CD14-positive monocyte (primary cell): ENCODE results near the gene RCBTB1. TPM values are rescaled to one million over a fixed set of nuclear protein-coding genes. Genes with fewer than 3 reads are reported as not detected.

Source experiments
- DNase-seq, 3 donors: peaks; one replicate each; pipeline ENCODE4 v3.0.0-alpha.2; 2011 to 2022
- H2AFZ ChIP-seq: 2 replicates; pipeline ENCODE4 v1.6.0; 2012; ENCODE audit warnings: mild to moderate bottlenecking, low read depth, low read length, inconsistent platforms; ENCODE audit not compliant: insufficient read depth, poor library complexity, severe bottlenecking
- H3K27ac ChIP-seq, 2 donors: 1 replicate in 1 of 2; 2 replicates in 1 of 2; pipeline ENCODE4 v1.5.1; 2012 to 2013; ENCODE audit warnings: low read length in 2 of 2, control low read depth in 1 of 2, inconsistent platforms in 1 of 2, low read depth in 1 of 2, mild to moderate bottlenecking in 1 of 2
- H3K27me3 ChIP-seq, 2 donors: one replicate each; pipeline versions ENCODE4 v1.6.0 to v1.6.1; 2011 to 2013; ENCODE audit warnings: low read length in 2 of 2; ENCODE audit not compliant: control insufficient read depth in 2 of 2, insufficient read depth in 2 of 2
- H3K36me3 ChIP-seq, 2 donors: replicated peaks in 1 of 2; 1 replicate in 1 of 2; 2 replicates in 1 of 2; pipeline versions ENCODE4 v1.5.1 to v1.6.1; 2012 to 2013; ENCODE audit warnings: low read length in 2 of 2, control low read depth in 1 of 2, inconsistent platforms in 1 of 2, mild to moderate bottlenecking in 1 of 2; ENCODE audit not compliant: insufficient read depth in 2 of 2, control insufficient read depth in 1 of 2
- H3K4me1 ChIP-seq, 2 donors: 1 replicate in 1 of 2; 2 replicates in 1 of 2; pipeline versions ENCODE4 v1.5.1 to v1.6.1; 2012 to 2013; ENCODE audit warnings: low read length in 2 of 2, control low read depth in 1 of 2, inconsistent platforms in 1 of 2, mild to moderate bottlenecking in 1 of 2, moderate library complexity in 1 of 2; ENCODE audit not compliant: insufficient read depth in 2 of 2, control insufficient read depth in 1 of 2
- H3K4me2 ChIP-seq: replicated peaks from 2 replicates; pipeline ENCODE3; 2012; ENCODE audit warnings: low read length, moderate library complexity, mild to moderate bottlenecking; ENCODE audit not compliant: poor library complexity, severe bottlenecking; ENCODE audit errors: extremely low read depth
- H3K4me3 ChIP-seq, 3 experiments: fragments of 200-600 bp in 1 of 3; sonication (generic) in 1 of 3; replicated peaks in 1 of 3; 1 replicate in 2 of 3; 2 replicates in 1 of 3; pipeline ENCODE4 v1.5.1; 2011 to 2013; ENCODE audit warnings: low read length in 3 of 3, mild to moderate bottlenecking in 3 of 3, control low read depth in 2 of 3, low read depth in 2 of 3, inconsistent platforms in 1 of 3, moderate library complexity in 1 of 3
- H3K79me2 ChIP-seq: 2 replicates; pipeline ENCODE4 v1.6.0; 2012; ENCODE audit warnings: mild to moderate bottlenecking, control low read depth, inconsistent platforms, low read length, moderate library complexity; ENCODE audit not compliant: insufficient read depth
- H3K9ac ChIP-seq: 2 replicates; pipeline ENCODE4 v1.6.0; 2017; ENCODE audit warnings: low read length, mild to moderate bottlenecking; ENCODE audit not compliant: insufficient read depth, poor library complexity, severe bottlenecking
- H3K9me3 ChIP-seq, 2 donors: replicated peaks in 1 of 2; 1 replicate in 1 of 2; 2 replicates in 1 of 2; pipeline versions ENCODE4 v1.5.1 to v1.6.1; 2012 to 2013; ENCODE audit warnings: low read length in 2 of 2, control low read depth in 1 of 2; ENCODE audit not compliant: control insufficient read depth in 1 of 2, insufficient read depth in 1 of 2
- H4K20me1 ChIP-seq: 2 replicates; pipeline ENCODE4 v1.6.0; 2012; ENCODE audit warnings: mild to moderate bottlenecking, low read length, control low read depth, moderate library complexity; ENCODE audit not compliant: insufficient read depth
- H3K27ac Mint-ChIP-seq, 7 donors: one replicate each; pipeline ENCODE4 v1.8.0; 2020; ENCODE audit warnings: mild to moderate bottlenecking in 7 of 7, mixed read lengths in 7 of 7, moderate library complexity in 6 of 7, inconsistent platforms in 2 of 7
- H3K27me3 Mint-ChIP-seq, 3 donors: one replicate each; pipeline ENCODE4 v1.8.0; 2021 to 2022; ENCODE audit warnings: low read depth in 3 of 3, mild to moderate bottlenecking in 3 of 3, mixed read lengths in 3 of 3, moderate library complexity in 3 of 3, inconsistent platforms in 1 of 3
- H3K36me3 Mint-ChIP-seq, 2 donors: one replicate each; pipeline ENCODE4 v1.8.0; 2020; ENCODE audit warnings: mixed read lengths in 2 of 2, inconsistent platforms in 1 of 2, mild to moderate bottlenecking in 1 of 2
- H3K4me1 Mint-ChIP-seq: one replicate; pipeline ENCODE4 v1.8.0; 2020; ENCODE audit warnings: mild to moderate bottlenecking, mixed read lengths
- H3K4me3 Mint-ChIP-seq, 2 donors: one replicate each; pipeline ENCODE4 v1.8.0; 2020; ENCODE audit warnings: mild to moderate bottlenecking in 2 of 2, mixed read lengths in 2 of 2, moderate library complexity in 1 of 2
- H3K9me3 Mint-ChIP-seq, 7 donors: one replicate each; pipeline ENCODE4 v1.8.0; 2020 to 2022; ENCODE audit warnings: mixed read lengths in 7 of 7, mild to moderate bottlenecking in 6 of 7, moderate library complexity in 6 of 7, inconsistent platforms in 2 of 7
- CTCF ChIP-seq: fragments of 200-600 bp; IDR thresholded peaks from one replicate; pipeline ENCODE4 v1.8.0; 2022; ENCODE audit warnings: antibody characterized with exemption, mild to moderate bottlenecking
- WGBS: methylation state at CpG from one replicate; pipeline ENCODE4 v1.1.5; 2013; ENCODE audit warnings: missing lambda C conversion rate; ENCODE audit not compliant: insufficient coverage; 5-methylcytosine and 5-hydroxymethylcytosine counted together
- intact Hi-C, 2 donors: fragments of 100-400 bp; cut with micrococcal nuclease; formaldehyde crosslinking; loops; one replicate each; pipeline versions ENCODE4 v1.15.0 to v1.15.1; 2023
- polyA plus RNA-seq, 3 donors: library from polyadenylated mRNA; depleted of rRNA in 1 of 3; unstranded in 2 of 3; stranded (reverse) in 1 of 3; fragments of 300-500 nt in 2 of 3; fragments of >200 nt in 1 of 3; fragmentation: Illumina TruSeq in 2 of 3; gene quantifications; 1 replicate in 2 of 3; 2 replicates in 1 of 3; pipeline ENCODE4 v1.2.3, GENCODE V29; 2012 to 2021

Gene RCBTB1
- polyA plus RNA-seq, 3 donors, result 9.8 to 19.4 (median 13.2) TPM

DNA sequence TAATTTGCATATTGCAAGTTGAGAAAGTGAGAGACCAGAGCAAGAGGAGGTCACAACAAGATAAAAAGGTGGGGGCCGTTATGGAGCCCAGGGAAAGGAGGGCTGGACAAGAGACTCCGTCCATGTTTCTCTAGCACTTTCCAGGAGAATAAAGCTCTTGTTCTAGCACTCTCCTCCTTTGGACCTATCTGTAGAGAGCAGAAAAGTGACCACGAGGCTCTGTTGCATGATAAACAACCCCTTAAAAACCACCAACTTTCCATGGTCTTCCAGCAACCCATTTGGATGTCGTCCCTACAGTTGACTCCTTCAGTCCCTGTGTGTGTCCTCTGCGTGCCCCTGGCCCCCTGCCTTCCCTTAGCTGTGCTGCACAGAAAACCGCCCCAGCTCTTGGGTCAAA, 38.9 kb upstream of the RCBTB1 start:
- Mint-ChIP-seq H3K27ac (no peak overlapping the region), H3K9me3 (no peaks in the 10 kb centered on the region), H3K4me3 (no peak overlapping the region), H3K4me1 (peaks cover 29% of the 10 kb centered on the region), H3K36me3 (no peaks in the 10 kb centered on the region), H3K27me3 (peaks cover 0 to 4% (median 1%) of the 10 kb centered on the region in 3 donors)
- 93% methylated on average over 4 of the region's 6 CpGs for WGBS
- no peak for TF ChIP-seq CTCF
- no peak overlapping the region for H3K4me2 ChIP-seq
- no peak for DNase-seq
- no peaks in the 10 kb centered on the region for H3K27me3 ChIP-seq
- H3K79me2 ChIP-seq, result peaks cover 15% of the 10 kb centered on the region
- no peak overlapping the region for H3K4me3 ChIP-seq
- no peak overlapping the region for H3K9ac ChIP-seq
- peaks cover 17 to 42% of the 10 kb centered on the region in 2 donors for H3K4me1 ChIP-seq
- H3K27ac ChIP-seq, result no peak overlapping the region
- H4K20me1 ChIP-seq, result no peaks in the 10 kb centered on the region
- H2AFZ ChIP-seq, result no peak overlapping the region
- no peaks in the 10 kb centered on the region for H3K36me3 ChIP-seq
- no peaks in the 10 kb centered on the region for H3K9me3 ChIP-seq
- intact Hi-C loops, result no loop called here

DNA sequence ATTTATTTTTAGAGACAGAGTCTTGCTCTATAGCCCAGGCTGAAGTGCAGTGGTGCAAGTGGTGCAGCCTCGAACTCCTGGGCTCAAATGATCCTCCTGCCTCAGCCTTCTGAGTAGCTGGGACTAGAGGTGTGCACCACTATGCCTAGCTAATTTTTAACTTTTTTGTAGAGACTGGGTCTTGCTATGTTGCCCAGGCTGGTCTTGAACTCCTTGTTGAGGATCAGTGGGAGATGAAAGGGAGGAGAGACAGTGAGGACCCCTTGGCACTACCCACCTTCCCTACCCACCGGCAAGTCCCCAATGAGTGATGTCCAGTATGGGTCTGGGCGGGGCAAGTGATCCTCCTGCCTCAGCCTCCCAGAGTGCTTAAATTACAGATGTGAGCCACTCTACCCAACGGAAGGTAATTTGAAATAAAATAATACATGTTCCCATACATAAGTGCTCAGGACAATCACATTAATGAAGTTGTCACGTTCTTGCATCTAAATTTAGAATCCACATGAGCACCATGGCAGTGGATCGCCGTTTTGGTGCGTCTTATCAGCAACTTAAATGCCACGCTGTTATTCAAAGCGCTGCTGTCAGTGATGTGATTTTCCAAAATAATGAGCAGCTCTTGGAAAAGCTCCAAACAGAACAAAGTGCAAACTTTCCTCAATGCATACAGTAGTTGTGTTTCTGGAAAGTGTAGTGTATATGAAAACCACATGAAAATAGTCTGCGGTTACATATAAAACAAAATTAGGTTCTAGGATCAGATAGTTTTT, 37.0 kb upstream of the RCBTB1 start:
- H3K79me2 ChIP-seq, result no peaks in the 10 kb centered on the region
- H4K20me1 ChIP-seq, result no peaks in the 10 kb centered on the region

More for the DNA sequence above, 37.0 kb upstream of the RCBTB1 start:
- Histone ChIP-seq H3K36me3 (no peaks in the 10 kb centered on the region), H3K9me3 (no peaks in the 10 kb centered on the region), H3K4me1 (peaks cover 5 to 24% of the 10 kb centered on the region in 2 donors), H3K4me2 (no peak overlapping the region), H3K27me3 (no peaks in the 10 kb centered on the region), H2AFZ (no peak overlapping the region), H3K27ac (no peak overlapping the region), H3K9ac (no peak overlapping the region), H3K4me3 (no peak overlapping the region)
- no peaks in the 10 kb centered on the region for H3K9me3 Mint-ChIP-seq
- H3K27ac Mint-ChIP-seq, result no peak overlapping the region
- no peaks in the 10 kb centered on the region for H3K36me3 Mint-ChIP-seq
- H3K4me3 Mint-ChIP-seq, result no peak overlapping the region
- peaks cover 22% of the 10 kb centered on the region for H3K4me1 Mint-ChIP-seq
- TF ChIP-seq CTCF, result no peak
- H3K27me3 Mint-ChIP-seq, result peaks cover 0 to 4% (median 1%) of the 10 kb centered on the region in 3 donors
- intact Hi-C loops, result no loop called here
- DNase-seq, result no peak
- WGBS, result 72% methylated on average over 4 of the region's 11 CpGs
